ENCODE measurements around the gene NIPAL3.
"Not testable (repeated sequence)": the region's sequence is repeated elsewhere in the genome, so short reads cannot be mapped to it uniquely, and the experiment has no call there.

The NIPAL3 gene

GRCh38 chr1:24481101-24481500 lies 65.5 kb downstream of the NIPAL3 start:
- no peak overlapping the region for H3K4me3 ChIP-seq (ENCODE audit: low read depth, low read length)
- TF ChIP-seq CTCF (IDR thresholded peaks at IDR 0.05; ENCODE audit: low read depth, low read length) = no peak

- H3K4me3 ChIP-seq (ENCODE audit: low read depth, low read length) = no peak overlapping the region
- TF ChIP-seq CTCF (IDR thresholded peaks at IDR 0.05; ENCODE audit: low read depth, low read length) = no peak
Observed at GRCh38 chr1:24481843-24482610, 66.4 kb downstream of the NIPAL3 start.

GRCh38 chr1:24483441-24483840 lies 67.8 kb downstream of the NIPAL3 start:
- no peak for TF ChIP-seq CTCF (IDR thresholded peaks at IDR 0.05; ENCODE audit: low read depth, low read length)

GRCh38 chr1:24484199-24484598 lies 68.6 kb downstream of the NIPAL3 start:
- TF ChIP-seq CTCF (IDR thresholded peaks at IDR 0.05; ENCODE audit: low read depth, low read length) = no peak

More at GRCh38 chr1:24483441-24483840, 67.8 kb downstream of the NIPAL3 start:
- H3K4me3 ChIP-seq (ENCODE audit: low read depth, low read length) = no peak overlapping the region

GRCh38 chr1:24486331-24487065 lies 70.9 kb downstream of the NIPAL3 start:
- no peak for TF ChIP-seq CTCF (IDR thresholded peaks at IDR 0.05; ENCODE audit: low read depth, low read length)
- no peak overlapping the region for H3K4me3 ChIP-seq (ENCODE audit: low read depth, low read length)

More at GRCh38 chr1:24484199-24484598, 68.6 kb downstream of the NIPAL3 start:
- no peak overlapping the region for H3K4me3 ChIP-seq (ENCODE audit: low read depth, low read length)

- no peak for TF ChIP-seq CTCF (IDR thresholded peaks at IDR 0.05; ENCODE audit: low read depth, low read length)
- H3K4me3 ChIP-seq (ENCODE audit: low read depth, low read length) = no peak overlapping the region
Observed at GRCh38 chr1:24487455-24487854, 71.9 kb downstream of the NIPAL3 start.

- H3K4me3 ChIP-seq (ENCODE audit: low read depth, low read length) = not testable (repeated sequence)
Observed at GRCh38 chr1:24488159-24488558, 72.6 kb downstream of the NIPAL3 start.
